Measurements from ENCODE around the gene GTF3C4.

The GTF3C4 gene

DNA sequence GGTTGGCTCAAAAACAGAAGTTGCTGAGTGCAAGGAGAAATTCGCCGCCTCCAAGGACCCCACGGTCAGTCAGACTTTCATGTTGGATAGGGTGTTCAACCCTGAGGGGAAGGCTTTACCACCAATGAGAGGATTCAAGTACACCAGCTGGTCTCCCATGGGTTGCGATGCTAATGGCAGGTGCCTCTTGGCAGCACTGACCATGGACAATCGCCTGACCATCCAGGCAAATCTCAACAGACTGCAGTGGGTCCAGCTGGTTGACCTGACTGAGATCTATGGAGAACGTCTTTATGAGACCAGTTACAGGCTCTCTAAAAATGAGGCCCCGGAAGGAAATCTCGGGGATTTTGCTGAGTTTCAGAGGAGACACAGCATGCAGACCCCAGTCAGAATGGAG lies 7.7 kb downstream of the GTF3C4 start:
- H3K27ac ChIP-seq (replicated peaks; ENCODE audit: low read length), result no peak overlapping the region
- WGBS, 2 donors (ENCODE audit: extremely low coverage in 2 of 2, insufficient read length in 2 of 2, insufficient replicate concordance in 1 of 2), result no CpG with 5 or more reads among the region's 8 CpGs
- no peak overlapping the region for H2BK120ac ChIP-seq (ENCODE audit: low read depth, low read length)
- H3K4me2 ChIP-seq (ENCODE audit: insufficient read depth, low read length, poor library complexity, severe bottlenecking), result no peak overlapping the region
- H4K8ac ChIP-seq (ENCODE audit: low read depth, low read length), result no peak overlapping the region
- H2BK5ac ChIP-seq (ENCODE audit: low read length), result no peak overlapping the region
- H3K9ac ChIP-seq (ENCODE audit: low read depth, low read length, poor library complexity), result no peak overlapping the region
- no peak overlapping the region for H3K23ac ChIP-seq (ENCODE audit: low read depth, low read length, poor library complexity)
- H2BK15ac ChIP-seq (ENCODE audit: low read length), result no peak overlapping the region
- DNase-seq (ENCODE audit: low spot score), result no peak
- peaks cover 19 to 70% of the 10 kb centered on the region in 2 donors for H3K36me3 ChIP-seq (replicated peaks in 1 of 2; ENCODE audit: control insufficient read depth in 2 of 2, insufficient read depth in 2 of 2, low read length in 2 of 2)
- no peak overlapping the region for H3K4ac ChIP-seq (ENCODE audit: low read length)
- H3K79me1 ChIP-seq (ENCODE audit: low read depth, low read length), result peaks cover 6% of the 10 kb centered on the region
- peaks cover 0 to 8% of the 10 kb centered on the region in 2 donors for H3K9me3 ChIP-seq (replicated peaks in 1 of 2; ENCODE audit: control insufficient read depth in 2 of 2, insufficient read depth in 1 of 2, low read depth in 1 of 2, low read length in 2 of 2)
- no peak overlapping the region for H3K4me3 ChIP-seq (ENCODE audit: low read length in 2 of 2)
- no peak overlapping the region for H3K18ac ChIP-seq (ENCODE audit: low read length)
- no peaks in the 10 kb centered on the region for H3K4me1 ChIP-seq (ENCODE audit: control insufficient read depth in 2 of 2, insufficient read depth in 1 of 2, low read depth in 1 of 2, low read length in 2 of 2)
- H3K27me3 ChIP-seq (ENCODE audit: control insufficient read depth in 3 of 3, insufficient read depth in 3 of 3, low read depth in 1 of 3, low read length in 3 of 3), result no peaks in the 10 kb centered on the region
- no peak overlapping the region for H2AK5ac ChIP-seq (ENCODE audit: low read depth, low read length)
- H4K91ac ChIP-seq (ENCODE audit: low read depth, low read length, poor library complexity), result no peak overlapping the region
- H2AFZ ChIP-seq (ENCODE audit: low read length), result no peak overlapping the region
- no peak overlapping the region for H3K14ac ChIP-seq (ENCODE audit: low read length)
- no peak overlapping the region for H2BK12ac ChIP-seq (ENCODE audit: low read length)

DNA sequence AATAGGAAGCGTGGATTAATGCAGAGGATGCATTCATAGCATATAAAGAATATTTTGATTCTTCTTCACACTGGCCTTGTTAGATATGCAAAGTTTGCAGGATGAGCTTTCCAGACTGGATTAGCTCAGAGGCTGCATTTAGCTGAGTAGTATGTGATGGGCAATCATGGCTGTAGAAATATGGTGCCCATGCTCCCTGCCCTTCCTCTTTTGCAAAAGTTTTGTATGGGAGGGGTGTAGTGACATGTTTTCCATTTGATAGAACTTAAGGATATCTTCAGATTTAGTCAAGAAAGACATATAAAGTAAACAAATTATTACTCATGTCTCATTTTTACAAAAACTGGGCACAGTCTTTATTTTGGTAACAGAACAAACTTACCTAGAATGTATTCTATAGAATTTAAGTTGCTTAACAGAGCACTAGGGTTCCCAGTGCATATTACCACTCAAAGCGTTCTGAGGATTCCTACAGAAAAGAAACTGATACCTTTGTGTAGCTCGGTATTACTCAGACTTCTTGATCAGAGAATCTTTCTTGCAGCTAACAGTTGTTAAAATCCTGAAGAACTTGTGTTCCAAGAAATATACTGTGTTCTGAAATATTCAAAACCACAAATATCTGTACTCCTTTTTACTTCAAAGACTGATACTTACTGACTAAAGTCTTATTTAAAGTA lies 9.8 kb downstream of the GTF3C4 start:
- WGBS, 2 donors (ENCODE audit: extremely low coverage in 2 of 2, insufficient read length in 2 of 2, insufficient replicate concordance in 1 of 2), result no CpG with 5 or more reads among the region's 3 CpGs
- Histone ChIP-seq H3K18ac (ENCODE audit: low read length) (no peak overlapping the region), H3K27me3 (ENCODE audit: control insufficient read depth in 3 of 3, insufficient read depth in 3 of 3, low read depth in 1 of 3, low read length in 3 of 3) (no peaks in the 10 kb centered on the region), H3K4ac (ENCODE audit: low read length) (no peak overlapping the region), H3K36me3 (replicated peaks in 1 of 2; ENCODE audit: control insufficient read depth in 2 of 2, insufficient read depth in 2 of 2, low read length in 2 of 2) (peaks cover 25 to 80% of the 10 kb centered on the region in 2 donors), H2BK120ac (ENCODE audit: low read depth, low read length) (no peak overlapping the region), H4K8ac (ENCODE audit: low read depth, low read length) (no peak overlapping the region), H2BK15ac (ENCODE audit: low read length) (no peak overlapping the region), H3K9me3 (replicated peaks in 1 of 2; ENCODE audit: control insufficient read depth in 2 of 2, insufficient read depth in 1 of 2, low read depth in 1 of 2, low read length in 2 of 2) (peaks cover 0 to 3% of the 10 kb centered on the region in 2 donors), H3K14ac (ENCODE audit: low read length) (no peak overlapping the region), H2BK5ac (ENCODE audit: low read length) (no peak overlapping the region), H3K27ac (replicated peaks; ENCODE audit: low read length) (no peak overlapping the region), H3K4me1 (ENCODE audit: control insufficient read depth in 2 of 2, insufficient read depth in 1 of 2, low read depth in 1 of 2, low read length in 2 of 2) (no peaks in the 10 kb centered on the region), H2AFZ (ENCODE audit: low read length) (no peak overlapping the region), H3K9ac (ENCODE audit: low read depth, low read length, poor library complexity) (no peak overlapping the region), H3K4me3 (ENCODE audit: low read length in 2 of 2) (no peak overlapping the region), H4K91ac (ENCODE audit: low read depth, low read length, poor library complexity) (no peak overlapping the region), H2AK5ac (ENCODE audit: low read depth, low read length) (no peak overlapping the region), H3K23ac (ENCODE audit: low read depth, low read length, poor library complexity) (no peak overlapping the region), H3K79me1 (ENCODE audit: low read depth, low read length) (peaks cover 6% of the 10 kb centered on the region), H2BK12ac (ENCODE audit: low read length) (no peak overlapping the region), H3K4me2 (ENCODE audit: insufficient read depth, low read length, poor library complexity, severe bottlenecking) (no peak overlapping the region)
- no peak for DNase-seq (ENCODE audit: low spot score)

DNA sequence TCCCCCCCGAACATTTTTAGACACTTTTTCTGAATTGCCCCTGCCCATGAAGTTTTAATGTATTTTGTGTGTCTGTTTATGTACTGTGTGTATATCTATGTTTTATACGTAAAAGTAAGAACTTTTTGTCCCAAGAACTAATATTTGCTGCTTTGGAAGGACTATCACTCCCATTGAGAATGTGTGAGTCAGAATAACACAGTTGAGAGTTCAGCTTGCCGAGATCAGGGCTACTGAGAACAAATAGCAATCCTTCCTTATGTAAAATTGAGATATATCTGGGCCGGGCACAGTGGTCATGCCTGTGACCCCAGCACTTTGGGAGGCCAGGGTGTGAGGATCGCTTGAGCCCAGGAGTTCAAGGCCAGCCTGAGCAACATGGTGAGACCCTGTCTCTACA lies 11.3 kb downstream of the GTF3C4 start:
- Histone ChIP-seq H2BK15ac (ENCODE audit: low read length) (no peak overlapping the region), H3K36me3 (replicated peaks in 1 of 2; ENCODE audit: control insufficient read depth in 2 of 2, insufficient read depth in 2 of 2, low read length in 2 of 2) (peaks cover 30 to 94% of the 10 kb centered on the region in 2 donors), H4K91ac (ENCODE audit: low read depth, low read length, poor library complexity) (no peak overlapping the region), H3K4me3 (ENCODE audit: low read length in 2 of 2) (no peak overlapping the region), H2BK120ac (ENCODE audit: low read depth, low read length) (no peak overlapping the region), H3K9me3 (replicated peaks in 1 of 2; ENCODE audit: control insufficient read depth in 2 of 2, insufficient read depth in 1 of 2, low read depth in 1 of 2, low read length in 2 of 2) (peaks cover 0 to 3% of the 10 kb centered on the region in 2 donors), H3K18ac (ENCODE audit: low read length) (no peak overlapping the region), H3K79me1 (ENCODE audit: low read depth, low read length) (peaks cover 6% of the 10 kb centered on the region), H3K9ac (ENCODE audit: low read depth, low read length, poor library complexity) (no peak overlapping the region), H2BK5ac (ENCODE audit: low read length) (no peak overlapping the region), H3K4me2 (ENCODE audit: insufficient read depth, low read length, poor library complexity, severe bottlenecking) (no peak overlapping the region), H3K14ac (ENCODE audit: low read length) (no peak overlapping the region), H3K4ac (ENCODE audit: low read length) (no peak overlapping the region), H3K23ac (ENCODE audit: low read depth, low read length, poor library complexity) (no peak overlapping the region), H2BK12ac (ENCODE audit: low read length) (no peak overlapping the region), H3K27ac (replicated peaks; ENCODE audit: low read length) (no peak overlapping the region), H2AFZ (ENCODE audit: low read length) (no peak overlapping the region), H2AK5ac (ENCODE audit: low read depth, low read length) (no peak overlapping the region), H4K8ac (ENCODE audit: low read depth, low read length) (no peak overlapping the region), H3K27me3 (ENCODE audit: control insufficient read depth in 3 of 3, insufficient read depth in 3 of 3, low read depth in 1 of 3, low read length in 3 of 3) (no peaks in the 10 kb centered on the region), H3K4me1 (ENCODE audit: control insufficient read depth in 2 of 2, insufficient read depth in 1 of 2, low read depth in 1 of 2, low read length in 2 of 2) (no peaks in the 10 kb centered on the region)
- no peak for DNase-seq (ENCODE audit: low spot score)
- WGBS, 2 donors (ENCODE audit: extremely low coverage in 2 of 2, insufficient read length in 2 of 2, insufficient replicate concordance in 1 of 2), result no CpG with 5 or more reads among the region's 5 CpGs

DNA sequence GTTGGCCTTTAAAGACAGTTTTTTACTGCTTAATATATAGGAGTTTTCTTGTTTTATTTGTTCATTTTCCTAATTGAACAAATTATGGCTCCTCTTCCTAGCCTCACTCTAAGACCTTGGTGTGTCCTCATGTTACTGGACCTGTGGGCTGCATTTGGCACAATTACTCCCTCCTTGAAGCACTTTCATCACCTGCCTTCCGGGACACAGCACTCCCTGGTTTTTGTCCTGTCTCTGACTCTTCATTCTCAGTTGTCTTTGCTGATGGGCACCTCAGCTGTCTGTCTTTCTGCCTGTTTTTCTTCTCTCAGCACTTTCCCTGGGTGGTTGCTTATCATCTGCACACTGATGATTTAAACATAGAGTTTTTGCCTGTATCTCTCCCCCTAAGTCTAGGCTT lies 13.6 kb downstream of the GTF3C4 start:
- no peak overlapping the region for H3K9ac ChIP-seq (ENCODE audit: low read depth, low read length, poor library complexity)
- no peak overlapping the region for H4K91ac ChIP-seq (ENCODE audit: low read depth, low read length, poor library complexity)
- no peak overlapping the region for H3K27ac ChIP-seq (replicated peaks; ENCODE audit: low read length)
- H2BK12ac ChIP-seq (ENCODE audit: low read length), result no peak overlapping the region
- no peak overlapping the region for H2BK120ac ChIP-seq (ENCODE audit: low read depth, low read length)
- no peak overlapping the region for H3K18ac ChIP-seq (ENCODE audit: low read length)
- H2BK15ac ChIP-seq (ENCODE audit: low read length), result no peak overlapping the region
- peaks cover 25 to 98% of the 10 kb centered on the region in 2 donors for H3K36me3 ChIP-seq (replicated peaks in 1 of 2; ENCODE audit: control insufficient read depth in 2 of 2, insufficient read depth in 2 of 2, low read length in 2 of 2)
- no peak overlapping the region for H2BK5ac ChIP-seq (ENCODE audit: low read length)
- H3K4me3 ChIP-seq (ENCODE audit: low read length in 2 of 2), result no peak overlapping the region
- DNase-seq (ENCODE audit: low spot score), result no peak
- no peak overlapping the region for H2AFZ ChIP-seq (ENCODE audit: low read length)
- peaks cover 2% of the 10 kb centered on the region for H3K79me1 ChIP-seq (ENCODE audit: low read depth, low read length)
- H3K4me1 ChIP-seq (ENCODE audit: control insufficient read depth in 2 of 2, insufficient read depth in 1 of 2, low read depth in 1 of 2, low read length in 2 of 2), result no peaks in the 10 kb centered on the region
- H2AK5ac ChIP-seq (ENCODE audit: low read depth, low read length), result no peak overlapping the region
- H3K23ac ChIP-seq (ENCODE audit: low read depth, low read length, poor library complexity), result no peak overlapping the region
- no peak overlapping the region for H3K4me2 ChIP-seq (ENCODE audit: insufficient read depth, low read length, poor library complexity, severe bottlenecking)
- no CpG with 5 or more reads among the region's 1 CpG for WGBS, 2 donors (ENCODE audit: extremely low coverage in 2 of 2, insufficient read length in 2 of 2, insufficient replicate concordance in 1 of 2)
- H3K4ac ChIP-seq (ENCODE audit: low read length), result no peak overlapping the region
- peaks cover 0 to 3% of the 10 kb centered on the region in 2 donors for H3K9me3 ChIP-seq (replicated peaks in 1 of 2; ENCODE audit: control insufficient read depth in 2 of 2, insufficient read depth in 1 of 2, low read depth in 1 of 2, low read length in 2 of 2)
- no peaks in the 10 kb centered on the region for H3K27me3 ChIP-seq (ENCODE audit: control insufficient read depth in 3 of 3, insufficient read depth in 3 of 3, low read depth in 1 of 3, low read length in 3 of 3)
- H4K8ac ChIP-seq (ENCODE audit: low read depth, low read length), result no peak overlapping the region
- no peak overlapping the region for H3K14ac ChIP-seq (ENCODE audit: low read length)

Measured in neuronal stem cell (in vitro differentiated cells).